GM21529 (cell line): Measurements from ENCODE around the gene MAML2.
"Not testable (repeated sequence)": the region's sequence is repeated elsewhere in the genome, so short reads cannot be mapped to it uniquely, and the experiment has no call there.

Experiments
- ATAC-seq: cut with Tn5 transposase; IDR thresholded peaks from one replicate; pipeline ENCODE4 v1.9.1; 2021; ENCODE audit not compliant: unreplicated experiment

The MAML2 gene

DNA sequence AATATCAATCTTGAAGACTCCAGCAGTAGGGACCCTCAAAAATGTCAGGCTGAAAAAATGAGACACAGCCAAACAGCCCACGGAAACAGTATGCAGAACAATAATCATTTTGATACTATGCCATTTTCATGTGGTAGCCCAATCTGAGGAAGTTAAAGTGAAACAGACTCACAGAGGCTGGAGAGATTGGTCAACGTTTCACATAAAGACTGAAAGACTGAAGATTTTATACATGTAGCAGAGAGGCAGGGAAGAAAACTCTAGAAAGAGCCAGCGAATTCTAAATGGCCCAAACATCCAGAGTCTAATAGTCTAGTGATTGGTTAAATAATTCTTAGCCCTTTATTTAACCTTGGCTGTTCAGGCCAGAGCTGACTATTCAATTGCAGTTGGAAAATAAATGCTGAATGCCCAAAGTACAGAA lies 49.4 kb downstream of the MAML2 start:
- peak; percentile 85 for ATAC-seq

DNA sequence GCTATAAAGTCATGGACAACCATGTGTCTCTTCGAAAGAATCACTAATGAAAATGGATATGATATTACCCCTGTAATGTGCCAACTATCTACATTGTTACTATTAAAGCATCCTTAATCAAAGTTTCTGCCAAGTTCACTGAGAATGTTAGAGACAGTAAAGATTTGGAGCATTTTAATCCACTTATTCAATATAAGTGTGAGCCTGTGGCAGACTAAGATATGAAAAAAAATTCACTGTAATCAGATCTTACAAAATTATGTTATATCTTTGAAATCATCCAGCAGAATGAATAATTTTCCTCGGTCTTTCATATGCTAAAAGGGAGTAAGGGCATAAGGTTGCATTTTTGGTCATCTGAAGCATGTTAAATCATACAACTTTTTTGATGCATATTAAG lies 49.9 kb downstream of the MAML2 start:
- ATAC-seq = no peak

DNA sequence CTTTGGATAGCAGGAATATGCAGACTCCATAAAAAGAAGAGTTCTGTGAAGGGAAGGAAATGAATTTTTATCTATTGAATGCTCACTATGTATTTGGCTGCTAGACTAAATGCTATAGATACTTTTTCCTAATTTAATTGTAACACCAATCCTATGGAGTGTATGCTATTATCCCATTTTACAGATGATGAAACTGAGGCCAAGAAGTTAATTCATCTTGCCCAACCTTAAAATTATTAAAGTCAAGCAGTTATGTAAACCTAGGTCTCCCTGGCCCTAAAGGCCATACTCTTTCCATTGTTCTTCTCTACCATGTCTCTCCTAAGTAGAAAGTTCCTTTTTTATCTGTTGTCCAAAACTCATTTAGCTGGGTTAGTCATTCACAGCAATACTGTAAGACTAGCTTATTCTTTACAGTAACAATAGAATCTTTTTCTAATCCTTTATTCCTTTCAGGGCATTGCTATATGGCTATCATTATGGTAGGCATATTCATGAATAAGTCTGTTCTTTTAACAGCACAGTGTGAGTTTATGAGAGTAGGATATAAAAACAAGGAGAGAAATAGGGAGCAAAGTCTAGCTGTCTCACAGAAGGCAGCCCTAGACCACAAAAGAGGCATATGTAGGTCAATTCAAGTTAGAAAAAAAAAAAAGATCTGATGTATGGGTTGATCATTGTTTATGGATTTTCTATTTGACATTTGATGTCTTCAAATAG lies 50.5 kb downstream of the MAML2 start:
- ATAC-seq = no peak

DNA sequence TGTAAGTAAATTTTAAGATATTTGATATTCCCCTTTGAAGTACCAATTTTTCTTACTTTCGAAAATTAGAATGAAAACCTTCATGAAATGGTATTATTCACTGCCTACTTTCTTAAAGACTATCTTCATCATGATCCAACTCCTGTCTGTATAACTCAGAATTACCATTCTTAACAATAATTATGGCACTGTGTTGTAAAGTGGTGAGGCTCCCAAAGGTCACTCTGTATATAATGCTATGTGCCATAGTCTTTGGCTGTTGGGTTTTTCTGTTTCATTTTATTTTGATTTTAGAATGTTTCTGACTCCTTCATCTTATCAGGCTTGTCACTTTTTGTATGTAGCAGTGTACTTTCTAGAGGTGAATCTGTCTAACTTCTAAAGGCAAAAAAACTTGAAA lies 52.4 kb downstream of the MAML2 start:
- no peak for ATAC-seq

DNA sequence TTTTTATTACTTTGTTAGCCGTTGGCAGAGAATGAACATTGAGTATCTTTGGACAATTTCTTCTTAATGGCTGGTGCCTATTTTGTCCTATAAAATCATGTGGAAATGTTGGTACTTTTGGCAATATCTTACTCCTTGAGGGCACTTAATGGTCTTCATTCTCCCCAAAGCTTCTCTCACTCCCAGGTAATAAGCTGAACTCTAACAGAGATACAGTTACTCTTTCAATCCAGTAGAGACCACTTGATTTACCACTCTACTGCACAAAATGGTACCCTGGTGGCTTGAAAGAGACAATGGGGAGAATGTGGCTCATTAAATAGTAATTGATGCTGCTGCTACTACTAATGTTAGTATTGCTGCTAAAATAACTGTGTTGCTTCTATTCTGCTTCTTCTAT lies 53.0 kb downstream of the MAML2 start:
- no peak for ATAC-seq

DNA sequence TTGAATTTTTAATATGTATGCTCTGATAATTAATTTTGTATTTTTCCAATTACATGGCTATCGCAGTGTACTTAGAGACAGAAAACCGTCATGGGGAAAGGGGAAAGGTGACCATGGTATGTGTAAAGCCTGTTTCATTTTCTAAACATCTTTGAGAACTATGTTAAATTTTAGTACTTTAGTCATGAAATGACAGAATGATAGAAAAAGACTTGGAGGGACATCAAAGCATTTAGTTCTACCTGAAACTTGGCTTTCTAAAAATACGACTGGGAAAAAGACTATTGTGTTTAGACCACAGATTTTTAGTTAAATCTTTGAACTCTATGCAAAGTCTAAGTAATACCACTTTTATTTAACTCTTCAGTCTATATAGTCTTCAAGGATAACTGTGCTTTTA lies 54.1 kb downstream of the MAML2 start:
- peak; percentile 42 for ATAC-seq

DNA sequence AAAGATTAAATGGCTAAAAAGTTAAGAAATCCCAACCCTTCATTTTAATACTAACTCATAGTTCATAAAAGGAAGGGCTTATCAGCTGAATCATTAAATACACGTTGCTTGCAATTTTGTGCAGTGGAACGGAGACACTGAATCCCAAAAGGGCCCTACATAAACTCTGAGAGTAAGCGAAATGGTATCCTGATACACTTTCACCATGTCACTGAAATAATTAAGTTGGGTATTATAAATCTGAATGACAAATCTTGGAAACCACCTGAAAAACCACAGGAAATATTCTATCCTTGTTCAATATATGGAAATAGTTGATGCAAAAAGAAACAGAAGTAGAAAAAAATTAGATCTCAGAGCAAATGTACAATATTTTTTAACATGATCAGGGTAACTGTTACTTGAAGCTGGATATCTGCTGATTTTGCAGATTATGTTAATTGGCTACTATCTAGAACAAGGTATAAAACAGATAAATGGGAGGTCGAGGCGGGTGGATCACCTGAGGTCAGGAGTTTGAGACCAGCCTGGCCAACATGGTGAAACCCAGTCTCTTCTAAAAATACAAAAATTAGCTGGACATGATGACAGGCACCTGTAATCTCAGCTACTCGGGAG lies 55.1 kb downstream of the MAML2 start:
- ATAC-seq = no peak

DNA sequence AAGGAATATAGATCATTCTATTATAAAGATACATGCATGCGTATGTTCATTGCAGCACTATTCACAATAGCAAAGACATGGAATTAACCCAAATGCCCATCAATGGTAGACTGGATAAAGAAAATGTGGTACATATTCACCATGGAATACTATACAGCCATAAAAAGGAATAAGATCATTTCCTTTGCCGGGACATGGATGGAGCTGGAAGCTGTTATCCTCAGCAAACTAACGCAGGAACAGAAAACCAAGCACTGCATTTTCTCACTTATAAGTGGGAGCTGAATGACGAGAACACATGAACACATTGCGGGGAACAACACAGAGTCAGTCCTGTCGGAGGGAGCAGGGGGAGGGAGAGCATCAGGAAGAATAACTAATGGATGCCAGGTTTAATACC lies 57.0 kb downstream of the MAML2 start:
- ATAC-seq = not testable (repeated sequence)

DNA sequence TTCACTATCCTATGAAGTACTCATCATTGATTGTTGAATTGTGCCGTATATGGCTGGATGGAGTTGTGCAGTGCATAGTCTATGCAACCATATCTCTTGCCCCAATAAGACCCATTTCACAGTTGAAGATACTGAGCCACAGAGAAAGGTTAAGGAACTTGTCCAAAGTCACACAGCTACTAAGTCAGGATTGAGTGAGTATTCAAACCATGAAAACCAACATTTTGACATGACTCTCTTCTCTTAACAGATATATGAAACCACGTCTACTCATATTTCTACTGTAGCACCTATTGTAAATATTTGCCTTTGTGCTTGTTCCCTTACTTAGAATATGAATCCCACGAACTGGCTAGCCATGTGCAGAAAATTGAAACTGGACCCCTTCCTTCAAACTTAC lies 58.1 kb downstream of the MAML2 start:
- ATAC-seq = no peak

DNA sequence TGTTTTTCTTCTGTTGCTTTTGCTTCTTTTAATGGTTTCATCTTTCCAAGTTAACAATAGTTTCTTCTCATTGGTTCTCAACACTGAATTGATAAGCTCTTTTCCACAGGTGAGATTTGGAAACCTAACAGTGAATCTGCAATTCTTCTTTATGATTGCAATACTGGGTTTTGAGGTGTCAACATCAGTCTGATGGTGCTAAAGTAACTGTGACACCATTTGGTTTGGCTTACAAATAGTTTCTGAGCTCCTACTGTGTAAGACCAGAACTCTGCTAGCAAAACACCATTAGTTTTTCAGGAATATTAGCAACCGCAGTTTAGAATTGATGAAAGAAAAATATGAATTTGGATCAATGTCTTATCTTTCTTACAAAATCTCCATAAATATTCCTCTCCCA lies 58.6 kb downstream of the MAML2 start:
- ATAC-seq = no peak

DNA sequence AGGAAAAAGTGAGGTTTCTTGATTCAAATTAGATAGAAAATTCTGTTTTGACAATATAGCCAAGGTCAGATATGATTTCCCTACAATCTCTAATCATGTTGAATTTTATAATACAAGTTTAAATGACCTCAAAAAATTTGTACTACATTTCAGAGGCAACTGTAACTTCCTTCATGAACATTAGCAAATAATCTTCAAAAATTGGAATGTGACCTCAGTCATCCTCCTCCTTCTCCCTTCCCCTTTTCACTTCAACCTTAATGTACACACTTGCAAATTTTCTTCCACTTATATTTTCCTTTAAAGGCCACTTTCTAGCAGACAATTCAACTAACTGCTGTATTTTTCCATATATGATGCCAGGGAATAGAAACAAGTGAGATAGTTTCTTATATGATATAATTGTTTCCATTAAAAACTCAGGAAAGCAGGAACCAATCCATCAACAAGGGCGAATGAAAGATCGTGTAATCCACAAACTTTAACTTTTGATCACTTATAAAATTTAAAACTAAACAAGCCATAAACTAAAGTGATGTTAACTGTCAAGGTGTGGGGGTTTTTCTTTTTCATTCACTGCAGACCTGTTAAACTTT lies 60.3 kb downstream of the MAML2 start:
- no peak for ATAC-seq

DNA sequence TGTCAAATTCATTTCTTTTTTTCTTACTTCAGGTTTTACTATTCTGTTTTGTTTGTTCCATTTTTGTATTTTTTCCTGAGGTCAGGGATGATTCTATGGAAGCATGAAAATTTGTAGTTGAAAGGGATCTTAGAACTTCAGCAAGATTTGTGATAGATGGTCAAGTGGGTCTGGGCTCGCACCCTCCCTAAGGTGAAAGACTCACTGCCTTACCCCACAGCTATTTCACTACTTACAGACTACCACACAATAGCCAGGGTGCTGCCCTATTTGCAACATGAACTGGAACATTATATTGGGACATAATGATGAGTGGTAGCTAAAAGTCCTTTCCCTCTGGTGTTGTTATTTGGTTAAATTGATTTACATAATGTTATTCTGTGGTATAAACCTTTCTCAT lies 62.6 kb downstream of the MAML2 start:
- no peak for ATAC-seq

DNA sequence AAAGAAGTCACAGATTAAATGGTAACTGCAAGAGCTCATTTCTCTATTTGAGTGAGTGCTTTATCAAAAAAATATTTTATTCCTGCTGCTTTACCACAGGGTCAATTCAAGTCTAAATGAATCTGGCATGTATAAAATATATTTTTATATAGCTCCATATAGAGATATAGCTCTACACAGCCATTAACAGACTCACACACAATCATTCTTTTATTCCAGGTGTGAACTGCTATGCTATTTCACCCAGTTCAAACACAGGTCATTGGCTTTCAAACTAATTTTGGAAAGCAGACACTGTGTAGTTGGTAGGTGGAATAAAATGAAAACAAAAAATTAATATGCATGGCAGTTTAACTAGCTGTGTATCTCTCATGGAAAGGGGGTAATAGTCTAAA lies 63.1 kb downstream of the MAML2 start:
- ATAC-seq = no peak

DNA sequence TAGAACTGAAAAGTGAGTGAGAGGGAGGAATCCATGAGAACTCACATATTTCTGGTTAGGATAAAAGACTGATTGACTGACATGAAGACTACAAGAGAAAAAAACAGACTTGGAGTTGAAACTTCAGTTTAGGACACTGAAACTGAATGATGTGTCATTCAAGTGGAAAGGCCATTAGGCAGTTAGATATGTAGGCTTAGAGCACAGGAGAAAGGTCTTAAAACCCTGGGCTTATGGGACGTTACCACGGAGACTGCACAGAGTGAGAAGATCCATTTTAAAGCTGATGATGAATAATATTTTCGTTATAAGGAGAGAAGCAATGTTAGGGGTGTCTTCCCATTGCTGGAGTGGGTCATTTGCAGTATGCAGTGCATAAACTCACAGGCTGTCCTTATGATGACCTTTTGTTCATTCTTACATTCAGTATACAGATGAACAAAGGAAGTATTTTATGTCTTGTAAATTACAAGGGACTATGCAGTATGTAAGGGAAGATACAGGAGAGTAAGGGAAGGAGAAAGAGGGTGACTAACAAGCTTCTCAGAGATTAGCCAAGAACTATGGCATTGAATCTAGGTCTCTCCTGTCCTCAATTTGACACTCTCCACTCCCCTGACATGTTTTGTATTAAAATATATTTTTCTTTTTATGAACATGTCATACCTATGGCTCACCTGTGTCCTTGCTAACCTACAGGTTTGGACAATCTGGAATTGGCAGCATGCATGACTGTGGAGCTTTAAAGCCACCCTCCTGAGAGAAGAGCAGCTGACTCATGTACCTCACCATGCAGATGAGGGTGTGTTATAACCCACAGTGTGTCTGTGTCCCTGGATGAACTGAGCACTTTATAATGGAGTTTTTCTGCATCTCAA lies 63.7 kb downstream of the MAML2 start:
- ATAC-seq = peak; percentile 43

DNA sequence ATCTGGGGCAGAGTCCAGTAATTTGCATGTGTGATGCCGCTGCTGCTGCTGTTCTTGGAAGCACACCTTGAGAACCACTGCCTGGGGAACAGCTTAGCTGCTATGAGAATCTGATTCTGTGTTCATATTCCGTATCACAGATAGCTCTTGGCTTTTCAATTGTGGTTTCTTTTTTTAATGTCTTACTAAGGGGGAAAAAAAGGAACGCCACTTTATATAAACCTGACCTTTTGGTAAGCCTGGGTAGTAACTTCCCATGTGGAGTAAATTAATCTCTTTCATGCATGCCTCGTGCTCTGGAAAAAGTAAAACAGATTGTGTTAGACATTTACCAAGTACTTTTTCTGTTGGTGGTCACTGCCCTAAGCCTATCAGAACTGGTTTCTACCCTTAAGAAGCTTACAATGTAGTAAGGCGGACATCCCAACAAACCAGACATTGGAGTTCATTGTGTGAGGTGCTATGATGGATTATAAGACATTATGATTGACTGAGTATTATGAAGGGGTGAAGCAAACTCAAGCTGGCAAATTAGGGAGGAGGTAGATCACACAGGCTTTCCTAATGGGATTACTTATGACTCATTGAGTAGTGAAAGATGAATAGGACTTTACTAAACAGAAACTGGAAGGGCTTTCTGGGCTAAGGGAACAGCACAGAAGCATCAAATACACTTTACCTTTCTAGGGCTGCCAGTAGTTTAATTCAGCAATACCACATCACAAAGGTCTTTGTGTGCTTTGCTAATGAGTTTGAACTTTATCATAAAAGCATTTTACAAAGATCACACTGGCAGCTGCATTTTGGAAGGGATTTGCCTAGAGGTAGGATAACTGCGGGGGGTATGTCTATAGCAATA lies 64.7 kb downstream of the MAML2 start:
- ATAC-seq = peak; percentile 36

DNA sequence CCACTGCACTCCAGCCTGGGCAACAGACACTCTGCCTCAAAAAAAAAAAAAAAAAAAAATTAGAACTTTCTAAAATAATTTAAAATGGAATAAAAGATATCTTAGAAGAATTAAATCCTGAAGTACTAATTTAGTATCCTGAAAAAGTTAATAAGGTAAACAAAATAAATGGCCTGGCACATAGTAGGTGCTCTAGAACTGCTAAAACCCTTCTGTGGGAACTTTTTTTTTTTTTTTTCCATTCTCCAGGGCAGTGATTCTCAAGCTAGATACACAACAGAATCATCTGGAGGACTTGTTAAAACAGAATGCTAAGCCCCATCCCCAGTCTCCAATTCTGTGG lies 65.3 kb downstream of the MAML2 start:
- no peak for ATAC-seq

DNA sequence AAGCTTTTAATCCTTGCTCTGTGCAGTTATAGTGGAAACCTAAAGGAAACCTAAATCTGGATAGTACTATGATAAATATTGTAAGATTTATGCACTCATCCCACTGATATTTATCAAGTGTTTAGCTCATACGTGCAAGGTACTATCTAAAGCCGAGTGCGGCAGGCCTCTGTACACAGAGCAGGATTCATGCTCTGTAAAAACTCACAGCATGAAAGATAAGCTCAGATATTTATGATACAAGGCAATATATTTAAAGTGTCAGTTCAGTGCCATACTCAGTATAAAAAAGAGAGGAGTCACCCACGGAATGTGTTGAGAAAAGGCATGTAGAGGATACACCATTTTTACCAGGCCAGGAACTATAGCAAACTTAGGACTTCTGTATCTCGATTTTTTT lies 66.2 kb downstream of the MAML2 start:
- ATAC-seq = no peak

DNA sequence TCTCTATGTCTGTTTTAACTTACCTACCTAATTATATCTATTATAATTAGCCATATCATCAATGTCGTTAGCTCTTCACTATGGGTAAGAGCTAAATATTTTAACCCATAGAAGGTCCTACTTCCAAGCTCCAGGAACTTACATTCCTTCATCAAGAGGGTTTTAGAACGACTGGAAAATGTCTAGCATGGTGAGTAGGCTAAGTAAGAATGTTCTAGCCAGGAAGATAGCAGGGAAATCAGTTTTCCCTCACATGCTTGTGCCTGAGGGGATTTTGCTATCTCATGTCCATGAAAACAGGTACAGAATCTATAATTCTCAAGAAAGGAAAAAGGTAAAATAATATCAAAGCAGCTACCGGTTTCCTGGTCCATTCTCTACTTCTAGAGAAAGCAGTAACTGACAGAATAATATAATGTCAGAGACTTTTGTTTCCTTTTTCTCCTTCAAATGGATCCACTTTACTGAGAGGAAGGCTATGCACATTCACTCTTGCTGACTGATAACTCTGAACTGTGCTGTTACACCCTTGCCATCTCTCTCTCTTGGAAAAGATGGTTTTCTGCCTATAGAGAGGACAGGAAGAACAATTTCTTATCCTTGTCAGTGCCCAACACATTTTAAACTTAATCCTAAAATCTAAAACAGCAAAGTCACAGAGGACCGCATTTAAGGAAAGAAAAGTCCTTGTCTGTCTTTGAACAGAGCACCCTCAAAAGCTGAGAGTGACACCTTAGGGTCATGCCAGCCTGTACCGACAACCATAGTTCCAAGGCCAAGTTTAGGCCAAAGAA lies 67.0 kb downstream of the MAML2 start:
- no peak for ATAC-seq

DNA sequence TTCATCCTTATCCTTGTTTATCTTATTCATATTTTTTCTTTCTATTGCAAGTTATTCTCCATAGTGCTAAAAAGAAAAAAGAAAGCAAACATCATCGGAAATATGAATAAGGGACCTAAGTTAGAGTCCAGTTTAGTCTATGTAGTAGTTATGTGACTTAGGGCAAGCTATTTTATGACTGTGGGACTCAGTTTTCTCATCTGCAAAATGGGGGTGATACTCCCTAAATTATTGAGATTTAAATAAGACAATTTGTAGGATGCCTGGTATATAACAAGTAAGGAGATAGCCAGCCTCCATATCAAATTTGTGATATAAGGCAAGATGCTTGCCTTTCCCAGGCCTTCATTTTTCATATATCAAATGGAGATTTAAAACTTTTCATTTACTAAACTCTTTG lies 69.5 kb downstream of the MAML2 start:
- ATAC-seq = no peak
